Adrenal gland (tissue), 12 donors: ENCODE measurements around the gene HBB. TPM values are rescaled to one million over a fixed set of nuclear protein-coding genes. Genes with fewer than 3 reads are reported as not detected.

Experiments
- DNase-seq, 7 donors: peaks; one replicate each; pipeline ENCODE4 v3.0.0-alpha.2; 2019 to 2020
- H3K27ac ChIP-seq, 5 donors: fragments of 200-600 bp; sonication (generic) in 4 of 5; 1 replicate in 3 of 5; 2 replicates in 2 of 5; pipeline versions ENCODE4 v1.5.1 to v1.8.0; 2016 to 2020; ENCODE audit warnings: mild to moderate bottlenecking in 1 of 5
- H3K27me3 ChIP-seq: fragments of 200-600 bp; 2 replicates; pipeline ENCODE4 v1.8.0; 2021
- H3K36me3 ChIP-seq, 2 donors: fragments of 200-600 bp; replicated peaks in 1 of 2; 1 replicate in 1 of 2; 2 replicates in 1 of 2; pipeline versions ENCODE4 v1.5.1 to v1.8.0; 2018 to 2022
- H3K4me1 ChIP-seq, 2 donors: fragments of 200-600 bp; replicated peaks in 1 of 2; 1 replicate in 1 of 2; 2 replicates in 1 of 2; pipeline versions ENCODE4 v1.5.1 to v1.8.0; 2018 to 2021
- H3K4me3 ChIP-seq, 4 donors: fragments of 200-600 bp; sonication (generic) in 3 of 4; one replicate each; pipeline ENCODE4 v1.5.1; 2016 to 2018
- H3K9me3 ChIP-seq, 3 donors: fragments of 200-600 bp; sonication (generic) in 1 of 3; replicated peaks in 1 of 3; 1 replicate in 2 of 3; 2 replicates in 1 of 3; pipeline versions ENCODE4 v1.5.1 to v1.8.0; 2016 to 2021
- POLR2A ChIP-seq, 2 donors: fragments of 450-650 bp; IDR thresholded peaks; one replicate each; pipeline ENCODE4 v1.6.1; 2017; ENCODE audit warnings: antibody characterized with exemption in 2 of 2, mild to moderate bottlenecking in 2 of 2, moderate library complexity in 1 of 2
- WGBS, 4 donors: extraction: QIAGEN DNeasy Blood & Tissue Kit in 2 of 4; methylation state at CpG; one replicate each; pipeline versions ENCODE4 v1.1.5 to v1.1.7; 2013 to 2017; 5-methylcytosine and 5-hydroxymethylcytosine counted together
- intact Hi-C, 2 donors: fragments of 100-400 bp; cut with DNase I; formaldehyde crosslinking; loops; one replicate each; pipeline versions ENCODE4 v1.14.1 to v1.15.0; 2022 to 2023
- polyA plus RNA-seq, 3 donors: library from polyadenylated mRNA; stranded (reverse); fragments of 200-250 nt in 2 of 3; fragments of 350-450 nt in 1 of 3; fragmentation: Illumina TruSeq in 1 of 3; extraction: RNeasy Lipid Tissue Mini Kit (QIAGEN cat#74804) in 1 of 3; gene quantifications; one replicate each; pipeline ENCODE4 v1.2.3, GENCODE V29; 2013 to 2014
- total RNA-seq, 9 donors: library from RNA; depleted of rRNA in 4 of 9; stranded (reverse); fragments of >200 nt in 4 of 9; fragments of 120-200 nt in 1 of 9; fragmentation: NEBNext Ultra II Directional in 1 of 9; extraction: Animal tissue kit (Norgen Biotek cat#: 25700) in 1 of 9; gene quantifications; one replicate each; pipeline versions ENCODE4 v1.1.0 to v1.2.4, GENCODE V29; 2013 to 2023
- TF ChIP-seq, protein P1 (sequence below), 6 experiments: fragments of 450-650 bp in 4 of 6; fragments of 200-600 bp in 2 of 6; sonication (generic) in 1 of 6; IDR thresholded peaks; 1 replicate in 5 of 6; 2 replicates in 1 of 6; pipeline versions ENCODE4 v1.5.1 to v1.8.0; 2016 to 2021; ENCODE audit warnings: antibody characterized with exemption in 6 of 6, mild to moderate bottlenecking in 2 of 6, moderate library complexity in 1 of 6
- donor health status: healthy with polysubstance abuse.
- donor health status: Bipolar disorder and iron deficiency.
- donor health status: DM: yes; HTN: yes; CAD: no.
- donor health status: DM: no; HTN: no; CAD: no.
- donor health status: DM: no; HTN: no; CAD: no.
- donor health status: DM: yes; HTN: yes; CAD: no.

The HBB gene
- total and polyA plus RNA-seq, 12 donors = 1.1 to 794 (median 10.3) TPM

DNA sequence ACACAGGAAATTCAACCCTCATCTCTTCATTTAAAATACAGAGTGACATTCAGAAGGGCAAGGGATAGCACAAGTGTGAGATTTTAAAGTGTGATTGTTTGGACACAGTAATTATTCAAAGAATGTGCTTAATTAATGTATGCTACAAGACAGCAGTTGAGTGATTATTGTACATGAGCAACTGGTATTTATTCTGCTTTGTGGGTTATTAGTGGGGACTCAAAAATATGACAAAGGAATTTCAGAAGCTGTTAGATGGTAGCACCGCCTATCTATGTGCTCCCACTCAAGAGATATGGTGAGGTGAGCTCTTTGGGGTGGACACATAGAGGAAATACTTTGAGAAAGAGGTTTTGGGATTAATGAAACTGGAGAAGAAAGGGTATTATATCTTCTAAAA is 13.2 kb upstream of the HBB start:
- H3K4me1 ChIP-seq = no peaks in the 10 kb centered on the region
- H3K27ac ChIP-seq = no peak overlapping the region
- TF ChIP-seq, protein P1, sequence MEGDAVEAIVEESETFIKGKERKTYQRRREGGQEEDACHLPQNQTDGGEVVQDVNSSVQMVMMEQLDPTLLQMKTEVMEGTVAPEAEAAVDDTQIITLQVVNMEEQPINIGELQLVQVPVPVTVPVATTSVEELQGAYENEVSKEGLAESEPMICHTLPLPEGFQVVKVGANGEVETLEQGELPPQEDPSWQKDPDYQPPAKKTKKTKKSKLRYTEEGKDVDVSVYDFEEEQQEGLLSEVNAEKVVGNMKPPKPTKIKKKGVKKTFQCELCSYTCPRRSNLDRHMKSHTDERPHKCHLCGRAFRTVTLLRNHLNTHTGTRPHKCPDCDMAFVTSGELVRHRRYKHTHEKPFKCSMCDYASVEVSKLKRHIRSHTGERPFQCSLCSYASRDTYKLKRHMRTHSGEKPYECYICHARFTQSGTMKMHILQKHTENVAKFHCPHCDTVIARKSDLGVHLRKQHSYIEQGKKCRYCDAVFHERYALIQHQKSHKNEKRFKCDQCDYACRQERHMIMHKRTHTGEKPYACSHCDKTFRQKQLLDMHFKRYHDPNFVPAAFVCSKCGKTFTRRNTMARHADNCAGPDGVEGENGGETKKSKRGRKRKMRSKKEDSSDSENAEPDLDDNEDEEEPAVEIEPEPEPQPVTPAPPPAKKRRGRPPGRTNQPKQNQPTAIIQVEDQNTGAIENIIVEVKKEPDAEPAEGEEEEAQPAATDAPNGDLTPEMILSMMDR (IDR thresholded peaks at IDR 0.05) = no peak
- TF ChIP-seq POLR2A (IDR thresholded peaks at IDR 0.05) = no peak
- 65 to 79% (median 74%) methylated on average over 1 of the region's 1 CpG for WGBS, 4 donors
- H3K27me3 ChIP-seq = no peaks in the 10 kb centered on the region
- no peaks in the 10 kb centered on the region for H3K9me3 ChIP-seq
- H3K4me3 ChIP-seq = no peak overlapping the region
- DNase-seq = no peak
- intact Hi-C loops = no loop called here
- H3K36me3 ChIP-seq = no peaks in the 10 kb centered on the region

DNA sequence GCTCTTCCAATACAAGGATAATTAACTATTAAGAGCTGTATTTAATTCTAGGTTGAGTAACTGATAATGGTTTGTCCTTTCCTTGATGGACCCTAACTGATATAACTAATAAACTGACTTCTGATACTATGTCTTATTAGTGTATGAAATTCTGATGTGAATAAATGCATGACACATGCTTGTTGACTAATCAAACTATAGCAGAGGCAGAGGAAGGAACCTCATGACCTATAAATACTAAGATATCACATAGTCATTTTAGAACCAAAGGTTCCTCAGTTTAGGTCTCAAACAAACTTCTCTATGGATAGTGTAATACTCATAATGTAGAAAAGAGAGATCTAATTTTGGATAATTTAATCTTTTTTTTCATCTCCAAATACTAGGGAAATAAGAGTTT is 12.2 kb upstream of the HBB start:
- no peaks in the 10 kb centered on the region for H3K4me1 ChIP-seq
- H3K9me3 ChIP-seq = no peaks in the 10 kb centered on the region
- no peak for DNase-seq
- intact Hi-C loops = no loop called here
- no peaks in the 10 kb centered on the region for H3K36me3 ChIP-seq
- H3K27me3 ChIP-seq = no peaks in the 10 kb centered on the region
- TF ChIP-seq, protein P1 (IDR thresholded peaks at IDR 0.05) = no peak
- TF ChIP-seq POLR2A (IDR thresholded peaks at IDR 0.05) = no peak
- no peak overlapping the region for H3K27ac ChIP-seq
- H3K4me3 ChIP-seq = no peak overlapping the region

DNA sequence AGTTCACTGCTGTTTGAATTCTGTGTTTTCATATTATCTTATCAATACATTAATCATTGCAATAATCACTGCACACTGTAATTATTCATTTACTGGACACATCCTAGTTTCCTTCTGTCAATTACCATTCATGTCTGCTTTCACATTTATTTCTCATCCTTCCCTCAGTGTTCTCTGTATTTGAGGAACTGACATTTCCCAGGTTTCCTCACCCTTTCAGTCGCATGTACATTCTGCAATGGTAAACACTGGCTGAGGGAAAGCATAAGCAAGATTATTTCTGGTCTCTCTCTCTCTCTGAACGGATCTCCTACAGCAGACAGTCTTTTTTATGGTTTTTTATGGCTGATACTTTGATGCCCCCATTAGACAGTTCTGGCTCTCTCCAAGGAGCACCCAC is 11.6 kb upstream of the HBB start:
- no peaks in the 10 kb centered on the region for H3K27me3 ChIP-seq
- no peaks in the 10 kb centered on the region for H3K4me1 ChIP-seq
- WGBS, 4 donors = 37 to 46% (median 43%) methylated on average over 2 of the region's 2 CpGs
- DNase-seq = no peak
- intact Hi-C loops = no loop called here
- H3K4me3 ChIP-seq = no peak overlapping the region
- no peaks in the 10 kb centered on the region for H3K36me3 ChIP-seq
- no peaks in the 10 kb centered on the region for H3K9me3 ChIP-seq
- TF ChIP-seq POLR2A (IDR thresholded peaks at IDR 0.05) = no peak
- TF ChIP-seq, protein P1 (IDR thresholded peaks at IDR 0.05) = no peak
- H3K27ac ChIP-seq = no peak overlapping the region

DNA sequence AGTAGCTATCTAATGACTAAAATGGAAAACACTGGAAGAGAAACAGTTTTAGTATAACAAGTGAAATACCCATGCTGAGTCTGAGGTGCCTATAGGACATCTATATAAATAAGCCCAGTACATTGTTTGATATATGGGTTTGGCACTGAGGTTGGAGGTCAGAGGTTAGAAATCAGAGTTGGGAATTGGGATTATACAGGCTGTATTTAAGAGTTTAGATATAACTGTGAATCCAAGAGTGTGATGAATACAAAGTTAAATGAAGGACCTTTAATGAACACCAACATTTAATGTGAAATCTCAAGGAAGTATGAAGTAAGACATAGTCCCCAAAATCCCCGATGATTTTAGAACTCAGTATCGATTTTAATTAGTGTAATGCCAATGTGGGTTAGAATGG is 10.5 kb upstream of the HBB start:
- no peak overlapping the region for H3K27ac ChIP-seq
- no peak for TF ChIP-seq POLR2A (IDR thresholded peaks at IDR 0.05)
- TF ChIP-seq, protein P1 (IDR thresholded peaks at IDR 0.05) = no peak
- no peaks in the 10 kb centered on the region for H3K36me3 ChIP-seq
- no peaks in the 10 kb centered on the region for H3K9me3 ChIP-seq
- no peaks in the 10 kb centered on the region for H3K4me1 ChIP-seq
- no peak for DNase-seq
- no peak overlapping the region for H3K4me3 ChIP-seq
- H3K27me3 ChIP-seq = no peaks in the 10 kb centered on the region
- WGBS, 4 donors = 38 to 92% (median 85%) methylated on average over 2 of the region's 2 CpGs
- intact Hi-C loops = no loop called here
